GM23338 (cell line): ENCODE measurements around the gene COPZ1. TPM values are rescaled to one million over a fixed set of nuclear protein-coding genes. Genes with fewer than 3 reads are reported as not detected.

Experiments used
- ATAC-seq: fragments of 200-7000 bp; cut with Tn5 transposase; 3 replicates; pipeline ENCODE4 v1.9.1; 2020
- DNase-seq: peaks from one replicate; pipeline ENCODE4 v3.0.0-alpha.2; 2015; ENCODE audit warnings: low spot score
- H2AFZ ChIP-seq: fragments of 200-600 bp; sonication (generic); 2 replicates; pipeline ENCODE4 v1.8.0; 2016; ENCODE audit warnings: antibody characterized with exemption, mild to moderate bottlenecking, moderate library complexity
- H3F3A ChIP-seq: fragments of 200-600 bp; sonication (generic); replicated peaks from 2 replicates; pipeline ENCODE4 v1.8.0; 2017; ENCODE audit warnings: antibody characterized with exemption, mixed run types, low read depth
- H3K27ac ChIP-seq: fragments of 200-600 bp; sonication (generic); 2 replicates; pipeline ENCODE4 v1.6.1; 2016; ENCODE audit warnings: low read depth
- H3K27me3 ChIP-seq: fragments of 200-600 bp; sonication (generic); 2 replicates; pipeline ENCODE4 v1.8.0; 2016; ENCODE audit warnings: mild to moderate bottlenecking, mixed run types, moderate library complexity; ENCODE audit not compliant: insufficient read depth
- H3K36me3 ChIP-seq: fragments of 200-600 bp; sonication (generic); 2 replicates; pipeline ENCODE4 v1.8.0; 2016; ENCODE audit warnings: mild to moderate bottlenecking; ENCODE audit not compliant: insufficient read depth
- H3K4me1 ChIP-seq: fragments of 200-600 bp; sonication (generic); 2 replicates; pipeline ENCODE4 v1.8.0; 2016; ENCODE audit warnings: mild to moderate bottlenecking, moderate library complexity; ENCODE audit not compliant: insufficient read depth
- H3K4me2 ChIP-seq: fragments of 200-600 bp; sonication (generic); 2 replicates; pipeline ENCODE4 v1.7.1; 2017; ENCODE audit warnings: mixed run types
- H3K4me3 ChIP-seq: fragments of 200-600 bp; sonication (generic); 2 replicates; pipeline ENCODE4 v1.6.1; 2016; ENCODE audit warnings: mixed run types
- H3K79me2 ChIP-seq: fragments of 200-600 bp; sonication (generic); replicated peaks from 2 replicates; pipeline ENCODE4 v1.8.0; 2017; ENCODE audit warnings: mild to moderate bottlenecking; ENCODE audit not compliant: insufficient read depth
- H3K9me2 ChIP-seq: fragments of 200-600 bp; sonication (generic); 2 replicates; pipeline ENCODE4 v1.8.0; 2017; ENCODE audit not compliant: insufficient read depth
- H4K20me1 ChIP-seq: fragments of 200-600 bp; sonication (generic); replicated peaks from 2 replicates; pipeline ENCODE4 v1.8.0; 2017; ENCODE audit warnings: mild to moderate bottlenecking; ENCODE audit not compliant: insufficient read depth
- H3K27ac Mint-ChIP-seq: 2 replicates; pipeline ENCODE4 v1.8.0; 2020; ENCODE audit warnings: inconsistent platforms, mild to moderate bottlenecking, moderate library complexity, mixed read lengths
- H3K27me3 Mint-ChIP-seq: 3 replicates; pipeline ENCODE4 v1.8.0; 2022; ENCODE audit warnings: low read depth, mild to moderate bottlenecking, moderate library complexity, mixed read lengths, inconsistent platforms; ENCODE audit not compliant: insufficient read depth, poor library complexity
- H3K36me3 Mint-ChIP-seq: 3 replicates; pipeline ENCODE4 v1.8.0; 2021; ENCODE audit warnings: low read depth, mild to moderate bottlenecking, inconsistent platforms, moderate library complexity, mixed read lengths
- H3K4me1 Mint-ChIP-seq: 3 replicates; pipeline ENCODE4 v1.8.0; 2020; ENCODE audit warnings: mild to moderate bottlenecking, inconsistent platforms, mixed read lengths
- H3K4me3 Mint-ChIP-seq: 3 replicates; pipeline ENCODE4 v1.8.0; 2021; ENCODE audit warnings: moderate library complexity, mild to moderate bottlenecking, inconsistent platforms, mixed read lengths
- H3K9me3 Mint-ChIP-seq: 3 replicates; pipeline ENCODE4 v1.8.0; 2020; ENCODE audit warnings: moderate library complexity, mild to moderate bottlenecking, inconsistent platforms, mixed read lengths
- CREB1 ChIP-seq: fragments of 250-450 bp; sonication (Bioruptor Pico); IDR thresholded peaks from 2 replicates; pipeline ENCODE4 v1.5.0; 2020; ENCODE audit warnings: low read depth, mild to moderate bottlenecking, moderate library complexity
- EZH2phosphoT487 ChIP-seq: fragments of 200-600 bp; sonication (generic); IDR thresholded peaks from one replicate; pipeline ENCODE4 v1.8.1; 2018; ENCODE audit warnings: antibody characterized with exemption; ENCODE audit not compliant: unreplicated experiment
- NANOG ChIP-seq: IDR thresholded peaks from 2 replicates; pipeline ENCODE4 v1.6.1; 2016; ENCODE audit warnings: antibody characterized with exemption, borderline replicate concordance
- POLR2AphosphoS5 ChIP-seq: IDR thresholded peaks from 2 replicates; pipeline ENCODE4 v1.6.1; 2016; ENCODE audit warnings: antibody characterized with exemption, low read depth
- polyA plus RNA-seq: library from polyadenylated mRNA; unstranded; fragments of >200 nt; fragmentation: Nextera tagmentation; extraction: Ambion mirVana; gene quantifications from 2 replicates; pipeline ENCODE4 v1.2.1, GENCODE V29; 2016
- total RNA-seq: library from RNA; depleted of rRNA; stranded (reverse); fragments of >200 nt; shearing (Covaris generic); gene quantifications from 2 replicates; pipeline ENCODE4 v1.2.3, GENCODE V29; 2014
- TF ChIP-seq, protein P1 (sequence below), 2 experiments: fragments of 200-600 bp in 1 of 2; sonication (generic) in 1 of 2; conservative IDR thresholded peaks; 2 replicates each; pipeline versions ENCODE4 v1.5.1 to v1.6.1; 2016 to 2017; ENCODE audit warnings: antibody characterized with exemption in 2 of 2, low read depth in 2 of 2, mild to moderate bottlenecking in 2 of 2, moderate library complexity in 1 of 2
- TF ChIP-seq, protein P2 (sequence below): IDR thresholded peaks from 2 replicates; pipeline ENCODE4 v1.6.1; 2016; ENCODE audit warnings: antibody characterized with exemption
- TF ChIP-seq, protein P3 (sequence below): IDR thresholded peaks from one replicate; pipeline ENCODE4 v1.6.1; 2018; ENCODE audit warnings: antibody characterized with exemption; ENCODE audit not compliant: unreplicated experiment

The COPZ1 gene
- total and polyA plus RNA-seq, 2 experiments from 2014 or later, result 79.9 to 91.2 TPM

GRCh38 chr12:54285150-54286041 is 39.5 kb upstream of the COPZ1 start (continued):
- TF ChIP-seq, protein P1, sequence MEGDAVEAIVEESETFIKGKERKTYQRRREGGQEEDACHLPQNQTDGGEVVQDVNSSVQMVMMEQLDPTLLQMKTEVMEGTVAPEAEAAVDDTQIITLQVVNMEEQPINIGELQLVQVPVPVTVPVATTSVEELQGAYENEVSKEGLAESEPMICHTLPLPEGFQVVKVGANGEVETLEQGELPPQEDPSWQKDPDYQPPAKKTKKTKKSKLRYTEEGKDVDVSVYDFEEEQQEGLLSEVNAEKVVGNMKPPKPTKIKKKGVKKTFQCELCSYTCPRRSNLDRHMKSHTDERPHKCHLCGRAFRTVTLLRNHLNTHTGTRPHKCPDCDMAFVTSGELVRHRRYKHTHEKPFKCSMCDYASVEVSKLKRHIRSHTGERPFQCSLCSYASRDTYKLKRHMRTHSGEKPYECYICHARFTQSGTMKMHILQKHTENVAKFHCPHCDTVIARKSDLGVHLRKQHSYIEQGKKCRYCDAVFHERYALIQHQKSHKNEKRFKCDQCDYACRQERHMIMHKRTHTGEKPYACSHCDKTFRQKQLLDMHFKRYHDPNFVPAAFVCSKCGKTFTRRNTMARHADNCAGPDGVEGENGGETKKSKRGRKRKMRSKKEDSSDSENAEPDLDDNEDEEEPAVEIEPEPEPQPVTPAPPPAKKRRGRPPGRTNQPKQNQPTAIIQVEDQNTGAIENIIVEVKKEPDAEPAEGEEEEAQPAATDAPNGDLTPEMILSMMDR (conservative IDR thresholded peaks at IDR 0.05; ENCODE audit: low read depth in 2 of 2), result peak in 1 of 2 experiments; percentile 37; a peak in 1 of 4 replicates
- TF ChIP-seq, protein P2, sequence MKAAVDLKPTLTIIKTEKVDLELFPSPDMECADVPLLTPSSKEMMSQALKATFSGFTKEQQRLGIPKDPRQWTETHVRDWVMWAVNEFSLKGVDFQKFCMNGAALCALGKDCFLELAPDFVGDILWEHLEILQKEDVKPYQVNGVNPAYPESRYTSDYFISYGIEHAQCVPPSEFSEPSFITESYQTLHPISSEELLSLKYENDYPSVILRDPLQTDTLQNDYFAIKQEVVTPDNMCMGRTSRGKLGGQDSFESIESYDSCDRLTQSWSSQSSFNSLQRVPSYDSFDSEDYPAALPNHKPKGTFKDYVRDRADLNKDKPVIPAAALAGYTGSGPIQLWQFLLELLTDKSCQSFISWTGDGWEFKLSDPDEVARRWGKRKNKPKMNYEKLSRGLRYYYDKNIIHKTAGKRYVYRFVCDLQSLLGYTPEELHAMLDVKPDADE, result no peak
- TF ChIP-seq, protein P3, sequence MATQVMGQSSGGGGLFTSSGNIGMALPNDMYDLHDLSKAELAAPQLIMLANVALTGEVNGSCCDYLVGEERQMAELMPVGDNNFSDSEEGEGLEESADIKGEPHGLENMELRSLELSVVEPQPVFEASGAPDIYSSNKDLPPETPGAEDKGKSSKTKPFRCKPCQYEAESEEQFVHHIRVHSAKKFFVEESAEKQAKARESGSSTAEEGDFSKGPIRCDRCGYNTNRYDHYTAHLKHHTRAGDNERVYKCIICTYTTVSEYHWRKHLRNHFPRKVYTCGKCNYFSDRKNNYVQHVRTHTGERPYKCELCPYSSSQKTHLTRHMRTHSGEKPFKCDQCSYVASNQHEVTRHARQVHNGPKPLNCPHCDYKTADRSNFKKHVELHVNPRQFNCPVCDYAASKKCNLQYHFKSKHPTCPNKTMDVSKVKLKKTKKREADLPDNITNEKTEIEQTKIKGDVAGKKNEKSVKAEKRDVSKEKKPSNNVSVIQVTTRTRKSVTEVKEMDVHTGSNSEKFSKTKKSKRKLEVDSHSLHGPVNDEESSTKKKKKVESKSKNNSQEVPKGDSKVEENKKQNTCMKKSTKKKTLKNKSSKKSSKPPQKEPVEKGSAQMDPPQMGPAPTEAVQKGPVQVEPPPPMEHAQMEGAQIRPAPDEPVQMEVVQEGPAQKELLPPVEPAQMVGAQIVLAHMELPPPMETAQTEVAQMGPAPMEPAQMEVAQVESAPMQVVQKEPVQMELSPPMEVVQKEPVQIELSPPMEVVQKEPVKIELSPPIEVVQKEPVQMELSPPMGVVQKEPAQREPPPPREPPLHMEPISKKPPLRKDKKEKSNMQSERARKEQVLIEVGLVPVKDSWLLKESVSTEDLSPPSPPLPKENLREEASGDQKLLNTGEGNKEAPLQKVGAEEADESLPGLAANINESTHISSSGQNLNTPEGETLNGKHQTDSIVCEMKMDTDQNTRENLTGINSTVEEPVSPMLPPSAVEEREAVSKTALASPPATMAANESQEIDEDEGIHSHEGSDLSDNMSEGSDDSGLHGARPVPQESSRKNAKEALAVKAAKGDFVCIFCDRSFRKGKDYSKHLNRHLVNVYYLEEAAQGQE, result no peak
- TF ChIP-seq EZH2phosphoT487 (no peak), NANOG (no peak), CREB1 (CRISPR knock-in tag) (no peak)

DNA sequence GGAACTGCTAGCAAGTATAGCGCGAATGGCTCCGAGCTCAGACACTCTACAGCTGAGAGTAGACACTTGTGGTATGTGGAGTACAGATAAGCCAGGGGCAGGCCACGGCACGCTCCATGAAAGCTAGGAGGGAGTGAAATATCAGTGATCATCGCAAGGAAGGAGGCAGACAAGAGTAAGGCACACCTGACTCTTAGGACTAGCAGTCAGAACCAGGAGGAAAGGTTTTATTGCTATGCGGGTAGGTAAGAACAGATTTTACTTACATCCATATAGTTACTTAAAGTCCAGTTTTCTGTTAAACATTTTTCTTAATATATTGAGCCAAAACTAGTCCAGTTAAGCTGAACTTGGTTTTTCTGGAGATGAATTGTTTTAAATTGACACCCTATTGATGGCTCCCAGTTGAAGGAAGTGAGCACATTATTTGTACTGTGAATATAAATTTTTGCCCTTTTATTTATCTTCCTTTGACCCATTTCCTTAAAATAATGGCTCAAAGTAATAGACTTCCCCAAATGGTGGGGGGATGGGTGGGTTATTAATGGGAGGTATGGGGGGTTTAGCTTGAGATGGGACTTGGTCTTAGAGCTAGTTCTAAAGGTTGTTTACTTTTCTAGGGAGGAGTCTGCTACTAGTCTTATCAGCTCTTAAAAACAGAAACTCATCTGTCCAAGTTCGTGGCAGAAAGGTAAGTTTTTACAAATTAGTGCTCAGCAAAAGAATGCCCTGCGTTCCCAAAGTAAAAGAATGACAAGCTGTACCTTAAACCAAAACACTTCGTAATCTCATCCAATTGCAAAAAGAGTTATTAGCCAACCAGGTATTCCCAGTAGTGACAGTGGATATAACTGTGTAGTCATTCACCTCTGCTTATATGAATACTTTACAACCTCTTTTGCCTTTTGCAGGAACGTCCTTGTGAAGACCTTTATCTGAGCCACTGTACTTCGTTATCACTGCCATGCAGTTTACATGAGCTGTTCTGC is 38.6 kb upstream of the COPZ1 start:
- peaks cover 47% of the 10 kb centered on the region for H3K36me3 ChIP-seq
- H3K79me2 ChIP-seq, result peaks cover 39% of the 10 kb centered on the region
- peaks cover 80% of the 10 kb centered on the region for H3F3A ChIP-seq
- Mint-ChIP-seq H3K4me3 (peak overlapping the region; percentile 29; the same call in 2 of the 3 replicates), H3K4me1 (peaks cover 34% of the 10 kb centered on the region), H3K27ac (peak overlapping the region; percentile 85), H3K9me3 (peaks cover 5% of the 10 kb centered on the region; the same call in 1 of the 3 replicates), H3K36me3 (no peaks in the 10 kb centered on the region; the same call in 2 of the 3 replicates), H3K27me3 (peaks cover 22% of the 10 kb centered on the region)
- no peak overlapping the region for H3K4me3 ChIP-seq
- H3K27ac ChIP-seq, result peak overlapping the region; percentile 85
- TF ChIP-seq, protein P2, result no peak
- TF ChIP-seq POLR2AphosphoS5, result peak; percentile 14
- DNase-seq (peak; percentile 15), ATAC-seq (peak; percentile 3)
- H3K9me2 ChIP-seq, result no peaks in the 10 kb centered on the region
- peaks cover 22% of the 10 kb centered on the region for H3K4me1 ChIP-seq
- H3K4me2 ChIP-seq, result 0 out of 2 replicates have a peak overlapping the region, but pooled peaks have one; percentile 17
- H3K27me3 ChIP-seq, result no peaks in the 10 kb centered on the region
- no peak overlapping the region for H2AFZ ChIP-seq
- H4K20me1 ChIP-seq, result peaks cover 40% of the 10 kb centered on the region; the same call in 1 of the 2 replicates
